Stimulated activated CD8-positive, alpha-beta memory T cell treated with anti-CD3 and anti-CD28 coated beads, Interleukin-7, amount 100 ng/mL, for 1 hour (primary cell): ENCODE results near the gene KCP.

Source experiments
- DNase-seq, 2 donors: peaks; one replicate each; pipeline ENCODE4 v3.0.0-alpha.2; 2020; ENCODE audit warnings: low read depth in 2 of 2

KCP gene

GRCh38 chr7:128906766-128907559 lies 3.5 kb downstream of the KCP start:
- no peak for DNase-seq

- no peak for DNase-seq
Measured at GRCh38 chr7:128906001-128906765, 4.3 kb downstream of the KCP start.

DNA sequence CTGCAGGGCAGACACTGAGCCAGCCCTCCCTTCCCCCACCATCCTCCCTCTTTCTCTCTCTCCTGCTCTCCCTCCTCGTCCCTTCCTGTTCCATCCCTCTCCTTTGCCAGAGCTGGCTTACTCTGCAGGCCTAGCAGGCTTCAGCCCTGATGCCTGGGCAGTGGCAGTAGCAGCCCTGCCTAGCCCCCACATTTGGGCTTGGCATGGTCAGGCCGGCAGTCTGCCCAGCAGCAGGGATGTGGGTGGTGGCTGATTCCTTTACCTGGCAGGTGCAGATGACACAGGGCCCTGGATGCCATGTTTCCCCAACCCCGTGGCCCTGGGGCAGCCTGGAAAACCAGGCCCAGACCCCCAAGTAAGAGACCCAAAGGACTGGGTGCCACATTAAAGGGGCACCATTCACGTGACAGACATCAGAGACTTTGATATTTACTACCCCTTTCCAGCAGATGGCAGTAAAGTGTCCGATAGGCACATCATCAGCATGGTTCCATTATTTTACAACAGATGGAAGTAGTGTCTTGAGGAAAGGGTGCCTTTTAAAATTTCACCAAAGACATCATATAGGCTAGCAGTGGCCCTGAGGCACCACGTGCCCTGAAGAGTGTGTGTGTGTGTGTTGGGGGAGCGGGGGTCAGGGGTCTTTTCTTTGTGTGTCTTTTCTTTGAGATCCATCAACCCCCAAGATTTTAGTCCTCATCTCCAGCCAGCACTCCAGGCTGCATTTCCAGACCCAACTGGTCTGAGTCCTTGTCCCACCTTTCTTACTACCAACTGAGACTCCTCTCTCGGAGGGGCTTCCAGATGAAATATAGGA lies 5.9 kb downstream of the KCP start:
- DNase-seq, result no peak

DNA sequence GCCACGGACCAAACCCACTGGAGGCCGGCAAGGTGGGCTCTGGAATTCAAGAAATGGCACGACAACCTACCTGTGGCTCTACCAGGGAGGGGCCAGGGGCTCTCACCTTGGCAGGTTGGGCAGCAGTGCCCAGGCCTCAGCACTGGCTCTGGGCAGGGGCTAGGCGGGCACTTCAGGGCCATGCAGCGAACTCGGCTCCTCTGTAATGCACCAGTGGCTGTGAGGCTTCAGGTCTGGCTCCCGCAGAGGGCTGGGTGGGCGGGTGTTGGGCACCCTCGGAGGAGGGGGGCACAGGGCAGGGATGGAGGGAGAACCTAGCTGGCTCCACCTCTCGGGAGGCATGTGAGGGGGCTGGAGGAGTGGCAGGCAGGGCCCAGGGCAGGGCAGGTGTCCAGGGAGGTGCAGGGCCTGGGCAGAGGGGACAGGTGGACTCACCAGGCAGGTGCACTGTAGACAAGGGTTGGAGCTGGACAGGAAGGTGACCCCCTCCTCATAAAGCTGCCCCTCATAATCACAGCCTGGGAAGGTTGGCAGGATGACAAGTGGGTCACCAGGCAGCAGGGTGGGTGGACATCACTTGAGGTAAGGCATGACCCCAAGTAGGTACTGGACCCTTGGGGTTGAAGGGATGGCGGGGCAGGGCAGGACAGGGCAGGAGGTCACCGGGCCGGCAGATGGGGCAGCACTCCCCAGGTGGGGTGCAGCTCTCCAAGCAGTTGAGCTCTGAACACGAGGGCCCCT lies 6.7 kb downstream of the KCP start:
- no peak for DNase-seq

DNA sequence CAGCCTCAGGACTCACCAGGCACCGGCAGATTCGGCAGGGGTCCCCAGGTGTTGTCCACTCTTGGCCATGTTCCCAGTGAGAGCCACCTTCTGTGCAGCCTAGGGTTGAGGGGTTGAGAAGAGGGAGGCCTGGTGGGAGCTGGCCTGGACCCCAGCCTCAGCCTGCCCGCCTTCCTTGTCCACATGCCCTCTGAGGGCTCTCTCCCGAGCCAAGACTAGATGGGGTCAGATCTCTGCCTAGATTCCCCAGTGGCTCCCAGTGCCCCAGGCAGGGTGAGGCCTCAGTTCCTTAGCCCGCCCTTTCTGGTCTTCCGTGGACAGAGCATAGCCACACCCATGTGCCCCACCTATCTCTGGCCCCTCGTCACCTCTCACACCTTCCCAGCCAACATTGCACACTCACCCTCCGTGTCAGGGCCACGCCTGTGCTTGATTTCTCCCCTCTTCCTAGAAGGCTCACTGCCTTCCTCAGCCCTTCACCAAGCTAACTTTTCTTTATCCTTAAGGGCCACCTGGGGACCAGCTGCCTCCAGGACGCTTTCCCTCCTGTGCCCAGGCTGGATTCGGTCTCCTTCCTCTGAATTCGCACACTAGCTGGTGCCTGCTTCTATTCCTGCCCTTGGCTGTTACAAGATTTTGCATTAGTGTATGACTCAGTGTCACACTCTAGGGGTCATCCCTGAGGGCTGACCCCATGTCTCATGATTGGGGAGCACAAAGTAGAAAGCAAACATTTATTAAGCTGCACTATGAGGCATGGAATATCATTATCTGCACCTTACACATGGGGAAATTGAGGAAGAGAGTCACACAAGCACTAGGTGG lies 7.5 kb downstream of the KCP start:
- DNase-seq, result no peak

DNA sequence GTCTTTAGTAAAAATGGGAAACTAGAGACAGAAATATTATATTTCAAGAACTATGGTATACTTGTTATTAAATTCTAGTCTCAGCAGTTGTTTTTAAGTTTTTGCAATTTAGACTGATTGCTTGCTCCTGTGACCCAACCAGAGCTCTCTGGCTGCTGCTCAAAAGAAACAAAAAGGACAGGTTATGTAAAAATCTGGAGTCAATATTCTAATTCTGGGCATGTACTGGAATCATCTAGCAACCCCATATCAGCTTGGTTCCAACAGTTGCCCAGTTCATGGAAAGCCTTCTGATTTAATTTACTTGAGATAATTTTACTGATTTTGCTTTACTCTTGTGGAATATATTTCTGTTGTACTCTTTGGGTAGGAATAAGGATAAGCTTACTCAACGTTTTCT lies 10.3 kb downstream of the KCP start:
- no peak for DNase-seq

DNA sequence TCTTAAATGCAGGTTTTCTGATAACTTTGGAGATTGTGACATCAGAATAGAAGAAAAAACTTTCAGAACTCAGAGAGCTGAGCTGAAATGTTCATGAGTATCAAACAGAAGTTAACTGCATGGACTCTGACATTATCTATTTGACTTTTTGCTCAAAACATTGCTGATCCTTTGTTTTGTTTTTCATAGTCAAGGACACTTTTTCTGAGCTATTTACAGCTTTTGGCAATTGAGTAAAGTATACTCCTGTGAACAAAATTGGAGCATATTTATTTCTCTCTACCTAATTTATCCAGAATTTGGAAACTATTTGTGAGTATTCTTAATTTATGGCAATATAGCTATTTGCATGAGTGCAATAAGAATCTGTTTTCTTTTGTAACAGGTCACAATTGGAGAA lies 11.1 kb downstream of the KCP start:
- DNase-seq, result no peak

DNA sequence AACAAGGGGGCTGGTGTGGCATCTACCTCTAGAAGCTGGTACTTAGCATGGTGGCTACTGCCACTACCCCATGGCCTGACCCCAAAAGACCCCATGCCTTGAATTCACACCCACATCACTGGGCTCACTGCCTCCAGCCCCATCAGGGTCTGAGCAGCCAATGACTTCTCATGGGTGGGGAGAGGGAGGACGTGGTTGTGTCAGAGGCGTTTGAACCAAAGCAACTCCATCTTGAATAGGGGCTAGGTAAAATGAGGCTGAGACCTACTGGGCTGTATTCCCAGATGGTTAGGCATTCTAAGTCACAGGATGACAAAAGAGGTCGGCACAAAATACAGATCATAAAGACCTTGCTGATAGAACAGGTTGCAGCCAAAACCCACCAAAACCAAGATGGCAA lies 15.2 kb downstream of the KCP start:
- DNase-seq, result no peak

- DNase-seq, result no peak
Measured at GRCh38 chr7:128894101-128894440, 16.4 kb downstream of the KCP start.

DNA sequence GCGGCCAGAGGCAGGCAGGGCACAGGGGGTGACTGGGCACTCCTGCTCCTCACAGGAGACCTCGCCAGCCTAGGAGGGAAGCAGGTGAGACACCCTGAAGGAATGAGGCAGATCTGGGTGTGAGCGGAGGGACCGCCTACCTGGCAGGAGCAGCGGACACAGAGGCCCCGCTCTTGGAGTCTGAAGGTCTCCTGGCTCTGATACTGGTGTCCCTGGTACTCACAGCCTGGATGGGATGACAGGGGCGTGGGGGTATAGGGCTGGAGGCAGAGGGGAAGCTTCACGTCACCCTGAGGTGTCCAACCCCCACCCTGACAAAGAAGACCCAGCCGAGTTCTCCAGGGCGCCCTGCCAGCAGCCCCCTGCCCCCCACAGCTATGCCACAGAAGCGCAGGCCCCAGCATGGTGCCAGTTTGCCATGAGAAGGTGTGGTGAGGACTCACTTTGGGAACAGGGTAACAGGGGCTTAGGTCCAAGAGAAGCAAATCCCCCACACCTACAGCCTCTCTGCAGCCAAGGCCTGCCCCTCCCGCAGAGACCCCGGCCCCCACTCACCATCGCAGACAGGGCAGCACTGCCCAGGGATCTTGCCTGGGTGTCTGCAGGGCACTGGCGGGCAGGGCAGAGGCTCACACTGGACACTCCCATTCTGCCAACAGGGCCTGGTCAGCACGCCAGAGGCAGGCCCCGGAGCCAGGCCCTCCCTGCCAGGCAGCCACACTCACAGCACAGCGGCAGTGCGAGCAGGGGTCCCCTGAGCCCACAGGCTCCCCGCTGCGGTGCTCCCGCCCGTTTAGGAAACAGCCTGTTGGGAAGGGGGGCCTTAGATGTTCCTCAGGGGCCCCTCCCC lies 17.0 kb downstream of the KCP start:
- no peak for DNase-seq

DNA sequence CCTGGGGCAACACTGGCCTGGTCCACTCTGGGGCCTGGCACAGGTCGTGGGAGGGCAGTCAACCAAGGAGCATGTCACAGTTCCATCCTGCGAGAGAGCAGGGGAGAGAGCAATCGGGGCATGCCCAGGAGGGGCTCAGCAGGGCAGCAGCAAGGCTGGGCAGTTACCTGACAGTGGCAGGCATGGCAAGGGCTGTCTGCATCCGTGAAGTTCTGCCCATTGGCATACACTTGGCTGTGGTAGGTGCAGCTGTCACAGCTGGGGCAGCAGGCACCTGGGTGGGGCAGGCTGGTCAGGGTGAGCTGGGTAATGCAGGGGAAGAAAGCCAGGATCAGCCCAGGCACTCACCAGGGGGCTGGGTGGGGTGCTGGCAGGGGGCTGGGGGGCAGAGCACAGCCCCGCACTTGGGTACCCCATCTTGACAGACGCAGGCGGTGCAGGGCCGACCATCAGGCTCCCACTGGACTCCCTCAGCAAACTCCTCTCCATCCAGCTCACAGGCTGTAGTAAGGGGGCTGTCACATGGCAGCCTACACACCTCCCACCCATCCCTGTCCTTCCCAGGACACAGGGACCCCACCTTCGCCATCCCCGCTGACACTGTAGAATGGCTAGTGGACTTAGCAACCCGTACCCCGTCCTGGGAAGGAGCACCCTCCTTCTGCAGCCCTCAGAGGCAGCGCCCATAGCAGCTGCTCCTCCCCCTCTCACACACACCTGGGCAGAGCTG lies 17.8 kb downstream of the KCP start:
- DNase-seq, result no peak

DNA sequence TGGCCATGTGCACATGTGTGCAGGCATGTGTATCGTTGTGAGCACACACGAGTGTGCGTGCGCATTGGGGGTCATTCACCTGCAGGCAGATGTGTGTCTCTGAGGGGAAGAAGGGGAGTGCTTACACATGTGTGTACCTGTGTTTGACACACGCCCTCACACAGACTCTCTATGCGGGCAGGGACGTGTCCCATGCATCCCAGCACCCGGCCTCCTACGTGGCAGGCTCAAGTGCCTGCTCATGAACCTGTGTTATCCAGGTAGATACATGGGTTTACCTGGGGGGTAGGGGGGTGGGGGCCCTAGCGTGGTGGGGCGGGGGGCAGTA lies 18.6 kb downstream of the KCP start:
- no peak for DNase-seq

DNA sequence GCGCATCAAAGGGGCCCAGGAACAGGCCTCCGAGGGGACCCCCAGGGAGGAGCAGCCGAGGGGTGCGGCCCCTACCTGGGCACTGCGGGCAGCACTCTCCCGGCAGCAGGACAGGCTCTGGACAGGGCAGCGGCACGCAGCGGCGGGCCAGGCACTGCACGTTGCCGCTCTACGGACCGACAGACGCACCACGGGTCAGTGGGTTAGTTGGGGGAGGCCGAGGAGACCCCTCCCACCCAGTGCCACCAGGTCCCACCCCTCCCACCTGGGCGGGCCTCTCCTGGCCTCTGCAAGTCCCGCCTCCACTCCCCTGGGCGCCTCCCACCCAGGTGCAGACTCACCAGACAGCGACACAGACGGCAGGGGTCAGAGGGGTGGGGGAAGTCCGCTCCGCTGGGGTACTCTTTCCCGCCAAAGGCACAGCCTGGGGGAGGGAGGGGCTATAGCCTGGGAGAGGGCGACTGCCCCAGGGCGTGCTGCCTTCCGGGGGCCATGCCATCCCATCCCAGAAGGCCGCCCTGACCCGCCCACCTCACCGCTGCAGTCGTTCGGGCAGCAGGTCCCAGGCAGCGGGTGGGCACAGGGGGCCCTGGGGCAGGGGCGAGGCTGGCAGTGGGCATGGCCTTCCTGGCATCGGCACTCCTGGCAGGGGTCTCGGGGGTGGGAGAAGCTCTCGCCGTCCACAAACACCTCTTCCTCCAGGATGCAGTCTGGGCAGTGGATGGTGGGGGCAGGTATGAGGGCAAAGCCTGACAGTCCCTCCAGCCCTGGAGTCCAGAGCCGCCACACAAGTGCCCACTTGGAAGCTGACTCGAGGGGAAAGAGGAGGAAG lies 19.2 kb downstream of the KCP start:
- no peak for DNase-seq

DNA sequence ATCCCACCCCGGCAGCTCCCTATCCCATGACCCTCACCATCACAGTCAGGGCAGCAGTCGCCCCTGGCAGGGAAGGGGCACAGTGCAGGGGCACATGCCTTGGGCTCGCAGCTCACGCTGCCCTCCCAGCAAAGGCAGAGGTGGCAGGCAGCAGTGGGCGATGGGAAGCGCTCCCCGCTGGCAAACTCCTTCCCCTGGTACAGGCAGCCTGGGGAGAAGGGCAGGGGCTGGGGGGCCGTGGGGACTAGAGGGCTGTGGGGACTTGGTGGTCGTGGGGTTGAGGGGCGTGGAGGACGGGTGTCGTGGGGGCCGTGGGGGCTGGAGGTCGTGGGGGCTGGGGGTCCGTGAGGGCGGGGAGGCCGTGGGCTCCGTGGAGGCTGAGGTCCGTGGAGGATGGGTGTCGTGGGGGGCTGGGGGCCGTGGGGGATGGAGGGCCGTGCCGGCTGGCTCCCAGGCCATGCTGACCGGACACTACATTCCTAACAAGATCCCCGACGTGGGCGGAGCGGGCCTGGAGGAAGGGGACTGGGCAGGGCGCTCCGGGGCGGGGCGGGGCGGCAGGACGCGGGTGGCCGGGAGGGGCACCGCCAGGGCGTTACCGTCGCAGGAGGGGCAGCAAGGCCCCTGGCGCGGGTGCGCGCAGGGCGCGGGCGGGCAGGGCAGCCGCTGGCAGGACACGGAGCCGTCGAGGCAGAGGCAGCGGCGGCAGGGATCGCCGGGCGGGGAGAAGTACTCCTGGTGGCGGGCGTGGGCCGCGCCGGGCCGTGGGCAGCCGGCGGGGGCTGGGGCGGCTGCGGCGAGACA lies 20.0 kb downstream of the KCP start:
- no peak for DNase-seq

DNA sequence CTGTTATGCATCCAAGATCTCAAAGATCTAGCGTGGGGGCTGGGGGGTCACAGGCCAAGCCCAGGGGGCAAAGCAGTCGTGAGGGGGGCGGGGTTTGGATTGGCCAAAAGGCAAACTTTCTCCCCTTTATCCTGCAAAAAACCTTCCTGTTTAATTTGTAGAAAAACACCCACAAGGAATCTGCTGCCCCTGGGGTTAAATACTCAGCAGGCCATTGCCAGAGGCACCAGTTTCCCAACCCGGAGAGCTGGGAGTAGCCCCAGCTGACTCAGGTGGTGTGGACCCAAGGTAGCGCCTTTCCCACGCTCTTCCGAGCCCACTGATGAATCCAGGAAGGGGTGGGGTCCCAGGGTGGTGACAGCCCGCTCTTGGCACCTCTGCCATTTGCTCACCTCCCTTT lies 21.4 kb downstream of the KCP start:
- no peak for DNase-seq

DNA sequence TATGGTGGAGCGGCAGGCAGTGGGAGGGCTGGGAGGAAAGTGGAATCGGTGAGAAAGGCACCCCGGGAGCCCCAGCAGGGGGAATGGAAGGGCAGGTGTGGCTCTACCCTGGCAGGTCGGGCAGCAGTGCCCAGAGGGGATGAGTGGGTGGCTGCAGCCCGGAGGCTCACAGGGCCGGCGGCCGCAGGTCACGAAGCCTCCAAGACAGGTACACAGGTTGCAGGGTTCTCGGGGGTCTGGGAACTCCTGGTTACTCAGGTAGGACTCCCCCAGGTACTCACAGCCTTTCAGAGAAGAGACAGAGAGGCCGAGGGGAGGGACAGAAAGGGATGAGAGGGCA lies 21.8 kb downstream of the KCP start:
- no peak for DNase-seq

DNA sequence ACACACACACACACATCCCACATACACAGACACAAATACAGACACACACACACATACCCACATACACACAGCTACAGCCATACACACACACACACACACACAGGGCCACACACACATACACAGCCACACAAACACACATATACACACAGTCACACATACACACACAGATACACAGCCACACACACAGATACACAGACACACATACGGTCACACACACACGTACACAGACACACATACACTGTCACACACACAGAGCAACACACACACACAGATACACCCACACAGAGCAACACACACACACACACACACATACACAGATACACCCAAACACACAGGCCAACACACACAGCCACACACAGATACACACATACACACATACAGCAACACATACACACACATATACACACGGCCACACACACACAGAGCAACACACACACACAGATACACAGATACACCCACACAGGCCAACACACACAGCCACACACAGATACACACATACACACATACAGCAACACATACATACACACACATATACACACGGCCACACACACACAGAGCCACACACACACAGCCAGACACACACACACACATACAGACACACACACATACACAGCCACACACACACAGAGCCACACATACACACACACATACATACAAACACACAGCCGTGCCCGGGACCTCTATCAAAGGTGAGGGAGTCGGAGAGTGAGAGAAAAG lies 22.3 kb downstream of the KCP start:
- no peak for DNase-seq
